Body of pancreas (tissue), 4 donors: ENCODE results near the gene CDH11. TPM values are rescaled to one million over a fixed set of nuclear protein-coding genes. Genes with fewer than 3 reads are reported as not detected.

Experiments
- ATAC-seq: fragments of 150-250 bp; one replicate; pipeline ENCODE4 v1.9.1; 2016
- DNase-seq, 4 donors: peaks; one replicate each; pipeline ENCODE4 v3.0.0-alpha.2; 2019
- H3K27ac ChIP-seq, 4 donors: fragments of 200-600 bp; sonication (generic); 1 replicate in 3 of 4; 2 replicates in 1 of 4; pipeline versions ENCODE4 v1.5.1 to v1.6.1; 2016 to 2019; ENCODE audit warnings: mild to moderate bottlenecking in 1 of 4, mixed read lengths in 1 of 4, moderate library complexity in 1 of 4
- H3K27me3 ChIP-seq, 2 donors: fragments of 200-600 bp; sonication (generic); one replicate each; pipeline ENCODE4 v1.6.0; 2016; ENCODE audit warnings: mild to moderate bottlenecking in 1 of 2
- H3K36me3 ChIP-seq, 2 donors: fragments of 200-600 bp; sonication (generic); replicated peaks in 1 of 2; 2 replicates each; pipeline ENCODE4 v1.5.1; 2016; ENCODE audit warnings: low read depth in 2 of 2; ENCODE audit not compliant: insufficient read depth in 1 of 2
- H3K4me1 ChIP-seq: fragments of 200-600 bp; sonication (generic); one replicate; pipeline ENCODE4 v1.6.0; 2016
- H3K4me3 ChIP-seq, 2 donors: fragments of 200-600 bp; sonication (generic); 1 replicate in 1 of 2; 2 replicates in 1 of 2; pipeline ENCODE4 v1.5.1; 2016 to 2019
- H3K9me3 ChIP-seq, 3 donors: fragments of 200-600 bp; sonication (generic); 1 replicate in 2 of 3; 2 replicates in 1 of 3; pipeline ENCODE4 v1.5.1; 2016
- CTCF ChIP-seq, 7 experiments: fragments of 450-650 bp in 4 of 7; fragments of 200-600 bp in 3 of 7; sonication (generic) in 3 of 7; IDR thresholded peaks; one replicate each; pipeline ENCODE4 v1.5.1; 2016 to 2019; ENCODE audit warnings: antibody characterized with exemption in 7 of 7
- POLR2A ChIP-seq, 3 donors: fragments of 450-650 bp; IDR thresholded peaks; one replicate each; pipeline ENCODE4 v1.6.1; 2016; ENCODE audit warnings: antibody characterized with exemption in 3 of 3, mild to moderate bottlenecking in 2 of 3
- WGBS, 2 donors: methylation state at CpG; one replicate each; pipeline ENCODE4 v1.1.5; 2017; 5-methylcytosine and 5-hydroxymethylcytosine counted together
- intact Hi-C: fragments of 100-400 bp; cut with DNase I; formaldehyde crosslinking; loops from one replicate; pipeline ENCODE4 v1.15.1; 2023
- total RNA-seq, 2 donors: library from RNA; depleted of rRNA; stranded (reverse); fragments of >200 nt; gene quantifications; one replicate each; pipeline ENCODE4 v1.1.0, GENCODE V29; 2016

CDH11 gene
- total RNA-seq, 2 donors from 2014 or later, result 8.6 to 17.6 TPM

DNA sequence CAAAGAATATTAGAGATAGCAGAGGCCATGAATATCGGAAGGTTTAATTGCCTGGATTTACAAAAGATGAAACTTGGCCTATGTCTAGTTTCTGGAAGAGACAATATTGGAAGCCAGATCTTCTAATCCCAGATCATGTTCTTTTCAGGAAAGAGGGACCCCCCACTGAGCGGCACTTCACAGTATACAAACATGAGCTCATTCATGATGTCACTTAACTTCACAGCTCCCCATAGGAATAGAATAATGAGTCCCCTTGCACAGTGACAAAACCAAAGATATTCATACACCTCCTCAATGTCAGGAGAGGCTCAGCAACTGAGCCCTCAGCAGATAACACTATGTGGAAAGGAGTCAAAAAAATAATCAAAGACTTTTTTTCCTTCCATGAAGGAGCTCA is 147.5 kb downstream of the CDH11 start:
- Histone ChIP-seq H3K27me3 (no peaks in the 10 kb centered on the region), H3K9me3 (no peaks in the 10 kb centered on the region), H3K4me3 (no peak overlapping the region), H3K27ac (no peak overlapping the region), H3K4me1 (no peaks in the 10 kb centered on the region), H3K36me3 (no peaks in the 10 kb centered on the region)
- intact Hi-C loops, result no loop called here
- TF ChIP-seq CTCF (IDR thresholded peaks at IDR 0.05) (no peak), POLR2A (IDR thresholded peaks at IDR 0.05) (no peak)
- DNase-seq, result no peak
- ATAC-seq, result no peak
- WGBS, 2 donors, result 72 to 79% methylated on average over 2 of the region's 2 CpGs

DNA sequence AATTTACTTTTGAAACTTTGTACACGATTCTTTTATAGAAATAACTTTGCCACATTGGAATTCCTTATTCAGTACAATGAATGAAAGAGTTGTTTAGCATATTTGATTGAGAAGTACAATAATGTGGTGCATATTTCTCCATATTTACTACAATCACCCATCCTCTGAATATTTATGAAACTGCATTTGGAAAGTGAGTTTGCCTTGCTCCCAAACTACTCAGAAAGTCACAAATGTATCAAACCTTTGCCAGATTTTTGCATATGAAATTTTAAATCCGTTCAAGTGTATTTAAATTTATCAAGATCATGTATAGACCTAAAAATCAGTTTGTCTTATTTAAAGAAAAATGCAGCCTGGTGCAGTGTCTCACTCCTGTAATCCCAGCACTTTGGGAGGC is 148.7 kb downstream of the CDH11 start:
- 25 to 36% methylated on average over 2 of the region's 2 CpGs for WGBS, 2 donors
- Histone ChIP-seq H3K9me3 (no peaks in the 10 kb centered on the region), H3K36me3 (no peaks in the 10 kb centered on the region), H3K4me3 (no peak overlapping the region), H3K27ac (no peak overlapping the region), H3K4me1 (no peaks in the 10 kb centered on the region), H3K27me3 (no peaks in the 10 kb centered on the region)
- intact Hi-C loops, result no loop called here
- ATAC-seq, result no peak
- TF ChIP-seq CTCF (IDR thresholded peaks at IDR 0.05), result no peak
- no peak for DNase-seq

- DNase-seq, result no peak
- Histone ChIP-seq H3K36me3 (no peaks in the 10 kb centered on the region), H3K4me3 (no peak overlapping the region), H3K27me3 (no peaks in the 10 kb centered on the region), H3K27ac (no peak overlapping the region), H3K9me3 (no peaks in the 10 kb centered on the region), H3K4me1 (no peaks in the 10 kb centered on the region)
- no peak for ATAC-seq
- WGBS, 2 donors, result 31 to 36% methylated on average over 4 of the region's 4 CpGs
- no peak for TF ChIP-seq CTCF (IDR thresholded peaks at IDR 0.05)
- TF ChIP-seq POLR2A (IDR thresholded peaks at IDR 0.05), result no peak
- intact Hi-C loops, result no loop called here
Observed at GRCh38 chr16:64971171-64971570, 150.7 kb downstream of the CDH11 start.

- TF ChIP-seq POLR2A (IDR thresholded peaks at IDR 0.05) (no peak), CTCF (IDR thresholded peaks at IDR 0.05) (no peak)
- intact Hi-C loops, result no loop called here
- no peaks in the 10 kb centered on the region for H3K9me3 ChIP-seq
- no peak for ATAC-seq
- WGBS, 2 donors, result 46 to 67% methylated on average over 1 of the region's 1 CpG
- no peak overlapping the region for H3K4me3 ChIP-seq
- DNase-seq, result no peak
- no peaks in the 10 kb centered on the region for H3K4me1 ChIP-seq
- H3K36me3 ChIP-seq, result no peaks in the 10 kb centered on the region
- no peaks in the 10 kb centered on the region for H3K27me3 ChIP-seq
- H3K27ac ChIP-seq, result no peak overlapping the region
Observed at GRCh38 chr16:64969221-64969620, 152.6 kb downstream of the CDH11 start.

- intact Hi-C loops, result no loop called here
- no peak for DNase-seq
- 58 to 59% methylated on average over 6 of the region's 6 CpGs for WGBS, 2 donors
- no peaks in the 10 kb centered on the region for H3K4me1 ChIP-seq
- H3K36me3 ChIP-seq, result no peaks in the 10 kb centered on the region
- TF ChIP-seq POLR2A (IDR thresholded peaks at IDR 0.05) (no peak), CTCF (IDR thresholded peaks at IDR 0.05) (no peak)
- ATAC-seq, result no peak
- H3K9me3 ChIP-seq, result no peaks in the 10 kb centered on the region
- H3K27ac ChIP-seq, result no peak overlapping the region
- H3K27me3 ChIP-seq, result no peaks in the 10 kb centered on the region
- H3K4me3 ChIP-seq, result no peak overlapping the region
Observed at GRCh38 chr16:64968539-64968938, 153.3 kb downstream of the CDH11 start.
